ENCODE results near the gene PJA1. TPM values are rescaled to one million over a fixed set of nuclear protein-coding genes. Genes with fewer than 3 reads are reported as not detected.

Gene PJA1
- total and polyA plus RNA-seq, 12 donors = 4.7 to 49.6 (median 23.4) TPM

GRCh38 chrX:69163936-69164741 is 1.1 kb downstream of the PJA1 start:
- no peaks in the 10 kb centered on the region for H3K27me3 ChIP-seq
- 22 to 50% (median 33%) methylated on average over 22 to 23 of the region's 23 CpGs for WGBS, 4 donors
- intact Hi-C loops (cut with DNase I) = no loop called here
- peak in 3 of 7 donors; percentile 1 to 53 (median 23) for DNase-seq
- TF ChIP-seq CTCF (IDR thresholded peaks at IDR 0.05) (no peak), POLR2A (IDR thresholded peaks at IDR 0.05) (no peak)
- H3K4me3 ChIP-seq = peak overlapping the region in 2 of 4 donors; percentile 34 to 60
- no peaks in the 10 kb centered on the region for H3K36me3 ChIP-seq (replicated peaks in 1 of 2)
- no peak overlapping the region for H3K27ac ChIP-seq
- H3K4me1 ChIP-seq (replicated peaks in 1 of 2) = no peaks in the 10 kb centered on the region
- no peaks in the 10 kb centered on the region for H3K9me3 ChIP-seq (replicated peaks in 1 of 3)

GRCh38 chrX:69162361-69162865 is 2.8 kb downstream of the PJA1 start:
- Histone ChIP-seq H3K4me1 (replicated peaks in 1 of 2) (no peaks in the 10 kb centered on the region), H3K27ac (no peak overlapping the region), H3K27me3 (peaks cover 6% of the 10 kb centered on the region), H3K9me3 (replicated peaks in 1 of 3) (no peaks in the 10 kb centered on the region), H3K4me3 (no peak overlapping the region), H3K36me3 (replicated peaks in 1 of 2) (no peaks in the 10 kb centered on the region)
- intact Hi-C loops (cut with DNase I) = no loop called here
- WGBS, 4 donors = 77 to 90% (median 87%) methylated on average over 6 to 9 of the region's 9 CpGs
- no peak for DNase-seq
- TF ChIP-seq POLR2A (IDR thresholded peaks at IDR 0.05) (no peak), CTCF (IDR thresholded peaks at IDR 0.05) (no peak)

GRCh38 chrX:69161786-69162349 is 3.4 kb downstream of the PJA1 start:
- Histone ChIP-seq H3K36me3 (replicated peaks in 1 of 2) (no peaks in the 10 kb centered on the region), H3K27me3 (peaks cover 6% of the 10 kb centered on the region), H3K4me1 (replicated peaks in 1 of 2) (no peaks in the 10 kb centered on the region), H3K4me3 (no peak overlapping the region), H3K27ac (no peak overlapping the region), H3K9me3 (replicated peaks in 1 of 3) (no peaks in the 10 kb centered on the region)
- no peak for DNase-seq
- intact Hi-C loops (cut with DNase I) = no loop called here
- TF ChIP-seq POLR2A (IDR thresholded peaks at IDR 0.05) (no peak), CTCF (IDR thresholded peaks at IDR 0.05) (no peak)
- WGBS, 4 donors = 84 to 93% (median 89%) methylated on average over 21 to 26 of the region's 26 CpGs

GRCh38 chrX:69161371-69161770 is 3.9 kb downstream of the PJA1 start:
- peaks cover 6% of the 10 kb centered on the region for H3K27me3 ChIP-seq
- 84 to 94% (median 90%) methylated on average over 10 of the region's 10 CpGs; no CpG with 5 or more reads in 1 of the 4 donors for WGBS, 4 donors
- H3K4me1 ChIP-seq (replicated peaks in 1 of 2) = no peaks in the 10 kb centered on the region
- H3K27ac ChIP-seq = no peak overlapping the region
- no peaks in the 10 kb centered on the region for H3K9me3 ChIP-seq (replicated peaks in 1 of 3)
- DNase-seq = no peak
- no peak for TF ChIP-seq POLR2A (IDR thresholded peaks at IDR 0.05)
- no peak for TF ChIP-seq CTCF (IDR thresholded peaks at IDR 0.05)
- intact Hi-C loops (cut with DNase I) = no loop called here
- H3K4me3 ChIP-seq = no peak overlapping the region
- H3K36me3 ChIP-seq (replicated peaks in 1 of 2) = no peaks in the 10 kb centered on the region
